ENCODE results near the gene BCL2.
"Not testable (repeated sequence)": the region's sequence is repeated elsewhere in the genome, so short reads cannot be mapped to it uniquely, and the experiment has no call there.

Gene BCL2

DNA sequence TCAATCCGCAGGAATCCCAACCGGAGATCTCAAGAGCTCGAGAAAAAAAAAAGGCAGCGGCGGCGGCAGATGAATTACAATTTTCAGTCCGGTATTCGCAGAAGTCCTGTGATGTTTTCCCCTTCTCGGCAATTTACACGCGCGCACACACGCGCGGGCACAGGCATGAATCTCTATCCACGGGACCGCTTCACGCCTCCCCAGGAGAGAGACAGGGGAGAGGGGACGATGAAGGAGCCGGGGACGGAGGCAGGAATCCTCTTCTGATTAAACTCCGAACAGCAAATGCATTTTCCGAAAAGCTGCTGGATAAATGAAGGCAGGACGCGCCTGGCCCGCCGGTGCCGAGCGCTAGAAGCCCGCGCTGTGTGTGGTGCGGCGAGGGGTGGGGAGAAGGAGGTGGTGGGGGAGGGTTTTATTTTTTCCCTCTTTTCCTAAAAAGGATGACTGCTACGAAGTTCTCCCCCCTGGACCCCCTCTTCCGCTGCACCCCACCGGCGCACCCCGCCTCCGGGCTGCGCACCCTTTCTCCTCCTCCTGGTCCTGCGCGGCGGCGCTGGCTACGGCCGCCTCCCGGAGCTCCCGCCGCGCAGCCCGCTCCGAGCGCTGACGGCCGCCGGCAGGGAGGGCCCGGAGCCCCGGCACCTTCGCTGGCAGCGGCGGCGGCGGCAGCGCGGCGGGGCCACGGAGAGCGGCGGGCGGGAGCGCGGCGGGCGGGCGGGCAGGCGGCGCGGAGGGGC is at the start of gene BCL2:
TSS of gene BCL2 (minus strand) at position 387 of the 740 bp plus-strand sequence.
- DNase-seq (ENCODE audit: extremely low spot score, insufficient read length, low read depth) (no peak), FAIRE-seq (peak; percentile 5)

DNA sequence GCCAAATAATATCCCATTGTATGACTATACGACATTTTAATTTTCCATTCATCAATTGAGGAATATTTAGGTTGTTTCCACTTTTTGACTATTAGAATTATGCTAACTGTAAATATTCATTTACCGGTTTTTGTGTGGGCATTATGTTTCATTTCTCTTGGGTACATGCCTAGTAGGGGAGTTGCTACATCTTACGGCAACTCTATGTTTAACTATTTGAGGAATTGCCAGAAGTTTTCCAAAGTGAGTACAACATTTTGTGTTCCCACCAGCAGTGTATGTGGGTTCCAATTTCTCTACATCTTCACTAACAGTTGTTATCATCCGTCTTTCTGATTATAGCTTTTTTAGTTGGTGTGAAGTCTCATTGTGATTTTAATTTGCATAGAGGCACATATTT is 49.0 kb upstream of the BCL2 start:
- no peak for DNase-seq (ENCODE audit: extremely low spot score, insufficient read length, low read depth)
- no peak for FAIRE-seq

DNA sequence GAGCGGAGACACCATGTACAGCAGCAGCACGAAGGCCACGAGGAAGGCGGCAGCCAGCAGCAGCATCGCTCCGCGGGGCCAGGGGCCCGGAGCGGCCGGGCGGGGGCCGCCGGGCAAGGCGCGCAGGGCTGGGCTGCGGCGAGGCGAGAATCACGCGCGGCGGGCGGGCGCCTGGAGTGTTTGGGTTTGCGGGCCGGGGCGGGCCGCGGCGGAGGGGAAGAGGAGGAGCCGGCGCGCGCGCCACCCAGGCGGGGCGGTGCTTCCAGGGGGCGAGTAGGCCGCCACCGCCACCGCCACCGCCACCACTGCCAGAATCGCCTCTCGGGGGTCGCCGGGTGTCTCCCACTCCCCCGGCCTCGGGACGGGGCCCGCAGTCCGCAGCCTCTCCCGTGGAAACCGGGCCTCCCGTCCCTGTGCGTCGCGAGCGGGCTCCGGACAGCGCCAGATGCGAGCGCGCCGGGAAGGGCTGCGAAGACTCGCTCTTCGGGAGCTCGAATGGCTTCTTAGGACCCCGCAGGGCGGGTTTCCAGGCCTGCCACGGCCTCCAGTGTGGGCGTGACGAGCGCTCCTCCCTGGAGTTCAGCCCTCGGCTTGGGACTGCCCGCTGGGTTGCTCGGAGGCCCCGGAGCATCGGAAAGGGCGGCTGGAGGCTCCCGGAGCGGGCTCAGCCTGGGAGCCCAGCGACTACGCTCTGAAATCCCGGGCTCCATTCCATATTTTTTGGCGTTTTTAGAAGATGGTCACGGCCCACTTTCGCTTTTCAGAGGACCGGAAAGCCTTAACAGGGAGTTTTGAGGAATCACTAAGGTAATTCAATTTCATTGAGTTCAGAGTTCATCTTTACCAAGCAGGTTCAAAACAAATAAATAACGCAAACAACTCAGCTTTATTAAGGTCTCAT is 47.7 kb upstream of the BCL2 start, which contains the start of gene KDSR:
TSS of gene KDSR (minus strand) at position 154 of the 901 bp plus-strand sequence. CDS start at position 66, 88 bp downstream.
- peak; percentile 85 for FAIRE-seq
- peak; percentile 76 for DNase-seq (ENCODE audit: extremely low spot score, insufficient read length, low read depth)

DNA sequence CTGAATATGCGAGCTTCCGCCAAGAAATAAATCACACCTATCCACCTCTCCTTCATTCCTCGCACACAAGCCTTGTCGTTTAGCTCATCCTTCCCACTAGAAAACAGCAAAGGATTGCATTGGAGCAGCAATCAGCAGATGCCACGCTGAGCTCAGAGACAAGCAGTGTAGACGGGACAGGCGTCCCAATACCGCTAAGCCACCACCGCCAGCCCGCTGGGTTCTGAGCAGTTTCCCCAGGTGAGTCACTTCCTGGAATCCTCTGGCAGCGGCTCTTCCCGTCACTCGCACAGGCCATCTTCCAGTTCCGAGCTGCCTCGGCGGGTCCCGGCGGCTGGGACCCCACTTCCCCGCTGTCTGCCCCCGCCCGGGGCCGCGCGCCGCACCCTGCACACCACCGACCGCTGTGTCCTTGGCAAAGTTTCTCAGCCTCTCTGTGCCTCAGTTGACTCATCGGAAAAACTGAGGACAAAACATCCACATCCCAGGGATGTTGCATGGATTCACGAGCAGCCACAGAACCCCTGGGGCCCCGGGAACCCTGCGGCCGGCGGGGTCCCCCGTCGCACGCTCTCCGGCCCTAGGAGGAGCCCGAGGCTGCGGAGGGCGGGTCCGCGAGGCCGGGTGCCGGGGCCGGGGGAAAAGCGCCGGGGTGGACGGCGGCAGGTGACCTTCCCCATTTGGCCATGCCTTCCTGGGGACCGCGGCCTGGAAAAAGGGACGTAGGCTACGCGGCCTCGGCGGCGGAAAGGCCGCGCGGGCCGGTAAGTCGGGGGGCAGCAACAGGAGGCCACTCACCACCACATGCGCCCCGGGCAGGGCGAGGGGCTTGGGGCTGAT is 46.9 kb upstream of the BCL2 start:
- peak; percentile 30 for DNase-seq (ENCODE audit: extremely low spot score, insufficient read length, low read depth)

DNA sequence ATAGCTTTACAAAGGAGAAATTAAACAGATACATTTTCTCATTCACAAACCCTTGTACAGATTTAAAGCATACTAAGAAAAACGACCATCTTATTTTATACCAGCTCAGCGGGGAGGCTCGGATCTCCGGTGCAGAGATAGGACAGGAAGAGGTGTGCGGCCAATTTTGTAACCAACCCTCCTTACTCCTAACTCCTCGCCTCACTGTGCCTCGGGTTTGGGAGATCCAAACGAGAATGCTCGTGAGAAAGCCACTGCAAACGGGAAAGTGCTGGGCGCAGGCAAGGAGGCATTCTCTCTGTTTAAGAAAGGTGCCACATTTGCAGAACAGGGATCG is 46.3 kb upstream of the BCL2 start:
- FAIRE-seq (peak; percentile 56), DNase-seq (ENCODE audit: extremely low spot score, insufficient read length, low read depth) (no peak)

More for the DNA sequence above, 46.9 kb upstream of the BCL2 start:
- FAIRE-seq = peak; percentile 62

DNA sequence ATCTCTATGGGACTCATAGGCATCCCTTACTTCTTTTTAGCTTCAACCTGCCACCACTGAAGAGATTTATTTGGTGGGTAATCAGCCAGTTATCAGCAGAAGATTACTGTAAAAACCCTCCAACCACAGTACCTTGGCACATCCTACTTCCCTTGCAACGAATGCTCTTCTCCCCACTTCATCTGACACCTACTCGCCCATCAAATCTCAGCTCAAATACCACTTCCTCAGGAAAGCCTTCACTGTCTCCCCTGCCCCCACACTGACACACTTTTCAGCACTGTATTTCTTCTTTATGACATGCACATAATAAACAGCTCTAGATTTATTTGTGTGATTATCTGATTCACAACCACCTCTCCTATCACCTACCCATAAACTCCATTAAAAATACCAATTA is 44.4 kb upstream of the BCL2 start:
- FAIRE-seq (peak; percentile 71), DNase-seq (ENCODE audit: extremely low spot score, insufficient read length, low read depth) (no peak)

DNA sequence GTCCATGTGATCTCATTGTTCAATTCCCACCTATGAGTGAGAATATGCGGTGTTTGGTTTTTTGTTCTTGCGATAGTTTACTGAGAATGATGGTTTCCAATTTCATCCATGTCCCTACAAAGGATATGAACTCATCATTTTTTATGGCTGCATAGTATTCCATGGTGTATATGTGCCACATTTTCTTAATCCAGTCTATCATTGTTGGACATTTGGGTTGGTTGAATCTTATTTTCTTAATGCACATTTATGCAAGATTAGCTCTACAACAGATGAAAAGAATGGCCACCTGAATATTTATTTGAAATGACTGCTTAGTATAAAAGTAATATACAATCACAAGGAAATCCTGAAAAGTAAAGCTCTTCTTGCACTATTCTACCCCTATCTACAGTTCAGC is 43.9 kb upstream of the BCL2 start:
- DNase-seq (ENCODE audit: extremely low spot score, insufficient read length, low read depth); FAIRE-seq: not testable (repeated sequence)

DNA sequence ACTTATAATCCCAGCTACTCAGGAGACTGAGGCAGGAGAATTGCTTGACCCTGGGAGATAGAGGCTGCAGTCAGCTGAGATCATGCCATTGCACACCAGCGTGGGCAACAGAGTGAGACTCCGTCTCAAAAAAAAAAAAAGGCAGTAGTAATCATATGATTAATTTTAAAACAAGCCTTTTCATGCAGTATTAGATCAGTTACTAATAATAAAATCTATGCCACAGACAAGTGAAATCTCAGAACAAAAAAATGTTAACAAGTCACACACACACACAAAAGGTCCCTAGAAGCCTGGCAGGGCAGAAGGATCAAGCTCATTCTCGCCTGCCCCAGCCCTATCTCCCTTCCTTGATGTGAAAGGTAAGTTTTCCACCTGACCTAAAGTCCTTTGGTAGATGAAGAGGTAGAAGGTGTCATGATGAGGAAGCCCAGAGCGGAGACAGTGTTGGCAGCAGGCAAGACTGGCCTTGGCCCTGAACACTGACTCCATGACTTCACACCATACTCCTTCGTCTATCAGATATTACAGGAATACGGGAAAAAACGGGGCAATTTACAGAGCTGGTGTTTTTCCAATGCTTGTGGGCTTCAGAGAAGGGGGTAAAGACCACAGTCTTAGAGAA is 36.8 kb upstream of the BCL2 start:
- DNase-seq (ENCODE audit: extremely low spot score, insufficient read length, low read depth) (no peak), FAIRE-seq (no peak)

DNA sequence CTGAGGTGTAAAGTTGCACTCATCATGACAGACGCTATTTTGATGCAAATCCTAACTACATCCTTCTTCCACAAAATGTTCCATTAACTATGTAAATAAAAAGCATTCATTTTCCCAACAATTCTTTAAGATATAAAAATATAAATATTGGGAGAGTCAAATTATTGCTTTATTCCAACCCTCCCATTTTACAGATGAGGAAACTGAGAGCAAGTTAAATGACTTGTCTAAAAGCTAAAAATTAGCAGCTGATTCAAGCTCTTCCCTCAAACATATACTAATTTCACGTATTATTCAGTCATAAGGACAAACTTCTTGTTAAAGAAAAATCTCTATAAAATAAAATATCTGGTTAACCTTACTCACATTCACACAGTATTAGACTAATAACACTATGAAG is 30.7 kb upstream of the BCL2 start:
- FAIRE-seq (no peak), DNase-seq (ENCODE audit: extremely low spot score, insufficient read length, low read depth) (no peak)

DNA sequence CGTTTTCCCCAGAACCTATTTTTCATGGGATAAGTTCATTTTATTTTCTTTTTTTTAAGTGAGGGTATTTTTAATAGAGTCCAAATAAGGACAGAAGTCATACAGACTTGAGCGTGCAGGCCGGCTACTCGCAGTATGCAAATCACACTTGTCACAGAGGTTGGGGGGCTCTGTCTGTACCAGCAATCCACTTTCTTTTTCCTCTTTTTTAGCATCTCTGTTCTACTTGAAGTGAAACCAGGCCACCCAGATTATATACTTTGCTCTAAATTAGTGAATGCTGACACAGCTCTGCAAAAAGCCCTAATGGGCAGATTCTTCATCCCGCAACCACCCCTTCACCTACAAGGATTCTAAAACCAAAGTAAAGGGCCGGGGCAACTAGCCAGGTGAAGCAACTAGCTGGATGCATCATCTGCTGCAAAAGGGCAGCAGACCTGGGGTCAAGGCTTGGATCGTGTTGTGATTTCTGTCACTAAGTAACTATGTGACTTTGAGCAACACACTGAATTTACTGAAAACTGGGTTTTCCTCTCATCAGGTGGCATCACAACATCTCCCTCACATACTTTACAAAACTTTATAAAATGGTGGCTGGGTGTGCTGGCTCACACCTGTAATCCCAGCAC is 29.1 kb upstream of the BCL2 start:
- peak; percentile 15 for FAIRE-seq
- no peak for DNase-seq (ENCODE audit: extremely low spot score, insufficient read length, low read depth)

DNA sequence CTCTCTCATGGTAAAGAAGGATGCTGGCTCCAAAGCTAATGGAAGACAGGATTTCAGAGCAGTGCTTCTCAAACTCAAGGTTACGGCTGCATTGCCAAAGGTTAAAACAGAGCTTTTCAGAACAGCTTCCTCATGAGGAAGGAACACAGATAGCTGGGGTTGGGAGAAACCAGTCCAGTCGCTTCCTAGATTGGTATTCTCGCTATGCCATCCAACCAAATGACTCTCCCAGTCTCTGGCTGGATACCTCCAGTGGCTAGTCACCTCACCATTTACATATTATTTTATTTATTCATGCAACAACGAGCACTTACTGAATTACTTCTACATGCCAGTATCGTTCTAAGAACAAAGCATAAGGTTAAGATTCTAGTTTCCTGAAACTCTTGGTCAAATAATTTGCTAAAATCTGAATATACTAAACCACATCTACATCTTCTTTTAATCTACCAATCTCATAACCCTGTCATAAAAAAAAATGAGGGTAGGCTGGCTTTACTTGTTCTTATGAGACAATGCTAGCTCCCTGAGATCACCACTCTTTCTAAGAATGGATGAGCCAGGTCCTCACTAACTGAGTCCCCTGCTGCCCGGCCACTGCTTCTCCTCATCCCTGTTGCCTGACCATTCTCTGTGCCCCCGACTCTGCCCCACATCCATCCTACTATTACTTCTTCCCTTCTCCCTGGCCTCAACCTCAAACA is 27.1 kb upstream of the BCL2 start:
- FAIRE-seq (no peak), DNase-seq (ENCODE audit: extremely low spot score, insufficient read length, low read depth) (no peak)

DNA sequence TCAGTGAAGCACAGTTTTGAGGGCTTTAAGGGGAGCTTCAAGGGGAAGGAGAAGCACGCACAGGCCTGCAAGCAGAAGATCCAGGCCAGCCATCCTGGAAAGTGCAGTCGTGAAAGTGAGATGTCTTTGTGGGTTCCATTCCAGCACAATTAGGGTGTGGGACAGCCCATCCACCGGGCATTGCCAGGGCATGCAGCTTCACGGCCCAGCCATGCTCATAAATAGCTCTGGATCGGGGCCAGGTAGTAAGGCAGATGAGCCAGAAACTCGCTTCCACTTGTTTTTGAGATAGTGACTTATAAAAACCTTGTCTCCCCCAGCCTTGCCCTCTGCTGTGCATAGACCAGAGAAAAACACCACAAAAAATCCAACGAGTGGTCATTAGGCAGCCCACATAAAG is 26.5 kb upstream of the BCL2 start:
- FAIRE-seq (no peak), DNase-seq (ENCODE audit: extremely low spot score, insufficient read length, low read depth) (no peak)

DNA sequence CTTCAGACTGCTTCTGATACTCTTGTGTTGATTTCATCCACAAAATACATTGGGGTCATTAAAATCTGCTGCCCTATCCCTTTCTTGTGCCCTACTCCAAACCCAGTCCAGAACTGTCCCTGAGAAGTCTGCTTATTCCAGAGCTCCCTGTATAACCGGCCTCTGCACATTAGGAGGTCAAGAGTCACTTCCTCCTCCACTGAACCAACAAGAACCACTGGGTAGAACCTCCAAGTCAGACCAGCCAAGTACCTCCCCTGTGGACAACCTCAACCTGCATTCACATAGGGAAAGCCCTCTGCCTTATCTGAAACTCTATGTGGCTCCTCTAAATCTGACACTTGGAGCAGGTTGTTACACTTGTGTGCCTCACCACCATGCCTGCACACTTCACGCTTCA is 25.3 kb upstream of the BCL2 start:
- no peak for FAIRE-seq
- DNase-seq (ENCODE audit: extremely low spot score, insufficient read length, low read depth) = no peak

DNA sequence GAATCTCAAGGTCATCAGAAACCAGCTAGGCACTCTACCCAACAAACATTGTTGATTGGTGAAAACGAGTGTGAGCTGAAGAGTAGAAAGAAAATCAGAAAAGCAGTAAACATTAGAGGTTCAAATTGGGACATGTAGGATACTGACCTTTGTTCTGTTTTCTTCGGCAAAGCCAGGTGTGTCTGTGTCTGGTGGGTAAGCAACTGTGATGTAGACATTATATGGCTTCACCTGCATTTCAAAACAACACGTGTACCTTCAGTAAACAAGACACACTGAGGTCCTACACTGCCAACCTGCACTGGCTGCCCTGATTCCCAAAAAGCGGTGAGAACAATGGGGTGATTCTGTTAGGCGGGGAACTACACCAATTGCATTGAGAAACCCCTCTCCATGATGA is 24.7 kb upstream of the BCL2 start:
- no peak for FAIRE-seq
- no peak for DNase-seq (ENCODE audit: extremely low spot score, insufficient read length, low read depth)

DNA sequence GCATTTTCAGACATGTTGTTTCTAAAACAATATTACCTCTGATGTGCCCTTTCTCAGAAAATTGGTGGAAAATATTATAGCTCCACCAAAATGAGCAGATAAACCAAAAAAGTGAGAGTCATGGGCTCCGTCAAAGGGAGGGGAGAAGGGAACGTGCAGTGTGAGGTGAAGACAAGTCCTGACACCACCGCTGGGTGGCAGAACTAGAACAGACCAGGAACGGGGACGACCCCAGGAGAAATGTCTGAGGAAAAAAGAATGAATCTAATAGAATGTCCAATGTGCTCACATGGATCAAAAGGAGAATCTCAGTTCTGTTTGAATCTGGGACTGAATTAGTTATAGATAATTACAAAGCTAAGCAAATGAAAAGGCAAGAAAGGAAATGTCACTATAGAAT is 22.6 kb upstream of the BCL2 start:
- FAIRE-seq (peak; percentile 57), DNase-seq (ENCODE audit: extremely low spot score, insufficient read length, low read depth) (no peak)

DNA sequence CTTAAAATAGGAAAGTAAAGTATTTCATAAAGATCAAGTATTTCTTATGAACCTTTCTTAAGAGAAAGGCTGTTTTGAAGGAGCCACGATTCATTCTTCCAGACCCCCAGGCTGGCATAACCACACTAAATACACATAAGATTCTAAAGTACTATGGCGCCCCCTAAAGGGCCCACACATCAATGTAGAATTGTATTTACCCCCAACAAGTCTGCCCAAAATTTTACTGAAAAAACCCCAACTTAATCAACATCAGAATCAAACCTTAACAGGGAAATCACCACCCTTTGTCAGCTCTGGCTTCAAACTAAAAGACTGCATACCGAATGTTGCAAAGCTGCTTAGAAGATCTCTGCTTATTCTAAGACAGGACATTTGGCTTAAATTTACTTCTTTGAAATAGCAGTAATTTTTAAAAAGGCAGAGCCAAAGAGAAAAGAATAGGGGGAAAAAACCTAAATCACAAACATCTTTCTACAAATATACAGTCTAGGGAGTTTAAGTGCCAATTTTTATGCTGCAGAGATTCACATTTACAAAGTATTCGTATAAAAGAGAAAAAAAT is 20.4 kb upstream of the BCL2 start:
- FAIRE-seq (no peak), DNase-seq (ENCODE audit: extremely low spot score, insufficient read length, low read depth) (no peak)

DNA sequence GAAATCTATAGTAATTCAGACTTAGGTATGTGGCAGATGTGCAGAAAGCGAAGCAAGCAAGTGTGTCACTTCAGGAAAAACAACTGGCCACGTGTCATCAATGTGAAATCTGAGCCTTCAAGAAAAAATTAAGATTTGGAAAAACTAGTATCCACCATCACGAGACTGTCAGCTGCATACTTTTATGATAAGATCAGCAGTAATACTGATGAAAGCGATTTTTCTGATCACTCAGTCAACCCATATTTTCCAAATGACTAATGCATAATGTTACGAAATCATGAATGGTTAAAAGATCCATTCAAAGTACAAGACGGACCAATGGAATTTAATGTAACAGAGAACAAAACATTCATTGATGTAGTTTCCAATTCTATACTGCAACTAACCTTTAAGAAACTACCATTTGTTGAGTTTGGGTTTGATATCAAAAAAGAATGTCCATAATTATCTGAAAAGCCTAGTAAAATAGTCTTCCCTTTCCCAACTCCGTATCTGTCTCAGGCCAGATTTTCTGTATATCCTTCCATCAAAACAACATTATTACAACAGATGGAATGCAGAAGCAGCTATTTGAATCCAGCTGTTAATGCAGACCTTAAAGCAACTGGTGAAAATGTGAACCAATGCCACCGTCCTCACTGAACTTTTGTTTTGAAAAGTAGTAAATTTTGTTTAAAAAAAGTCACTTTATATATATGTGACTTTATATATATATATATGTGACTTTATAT is 17.0 kb upstream of the BCL2 start:
- FAIRE-seq = no peak
- no peak for DNase-seq (ENCODE audit: extremely low spot score, insufficient read length, low read depth)

DNA sequence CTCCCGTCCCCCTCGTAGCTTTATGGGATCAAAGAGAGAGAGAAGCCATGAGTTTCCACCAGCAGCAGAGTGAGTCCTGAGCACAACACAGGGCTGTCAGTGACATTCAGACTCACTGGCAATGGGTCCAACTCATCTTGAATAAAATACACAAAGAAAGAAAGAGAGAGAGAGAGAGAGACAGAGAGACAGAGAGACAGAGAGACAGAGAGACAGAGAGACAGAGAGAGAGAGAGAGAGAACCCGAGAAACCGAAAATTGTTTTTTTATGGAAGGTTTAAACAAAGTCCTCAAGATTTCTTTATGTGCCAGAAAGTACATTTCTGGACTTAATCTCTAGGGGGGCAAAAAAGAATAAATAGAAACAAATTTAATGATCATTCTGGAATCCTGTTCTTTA is 11.5 kb upstream of the BCL2 start:
- no peak for DNase-seq (ENCODE audit: extremely low spot score, insufficient read length, low read depth)
- no peak for FAIRE-seq
